ENCODE results near the gene C6orf132.
A peak's percentile ranks its signal among the peaks of the same experiment; 100 is the strongest.

The C6orf132 gene

DNA sequence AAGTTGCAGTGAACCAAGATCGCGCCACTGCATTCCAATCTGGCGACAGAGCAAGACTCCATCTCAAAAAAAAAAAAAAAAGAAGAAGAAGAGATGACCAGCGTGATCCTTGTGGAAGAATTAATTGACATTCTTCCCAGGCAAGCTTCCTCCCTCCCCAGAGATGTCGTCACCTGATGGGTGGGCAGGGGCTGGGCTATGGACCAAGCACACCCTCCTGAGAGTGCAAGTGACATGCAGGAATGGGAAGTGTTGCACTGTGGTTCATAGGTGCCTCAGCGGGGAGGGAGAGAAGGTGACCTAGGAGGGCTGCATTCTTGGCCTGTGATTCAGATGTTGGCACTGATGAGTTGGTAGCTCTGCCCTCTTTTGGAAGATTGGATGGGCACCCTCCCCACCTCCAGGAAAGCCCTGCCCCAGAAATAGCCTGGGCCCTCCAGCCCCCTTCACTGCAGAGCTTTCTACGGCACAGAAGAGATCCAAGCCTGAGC is 54.3 kb downstream of the C6orf132 start (continued):
- TF ChIP-seq, protein P1, sequence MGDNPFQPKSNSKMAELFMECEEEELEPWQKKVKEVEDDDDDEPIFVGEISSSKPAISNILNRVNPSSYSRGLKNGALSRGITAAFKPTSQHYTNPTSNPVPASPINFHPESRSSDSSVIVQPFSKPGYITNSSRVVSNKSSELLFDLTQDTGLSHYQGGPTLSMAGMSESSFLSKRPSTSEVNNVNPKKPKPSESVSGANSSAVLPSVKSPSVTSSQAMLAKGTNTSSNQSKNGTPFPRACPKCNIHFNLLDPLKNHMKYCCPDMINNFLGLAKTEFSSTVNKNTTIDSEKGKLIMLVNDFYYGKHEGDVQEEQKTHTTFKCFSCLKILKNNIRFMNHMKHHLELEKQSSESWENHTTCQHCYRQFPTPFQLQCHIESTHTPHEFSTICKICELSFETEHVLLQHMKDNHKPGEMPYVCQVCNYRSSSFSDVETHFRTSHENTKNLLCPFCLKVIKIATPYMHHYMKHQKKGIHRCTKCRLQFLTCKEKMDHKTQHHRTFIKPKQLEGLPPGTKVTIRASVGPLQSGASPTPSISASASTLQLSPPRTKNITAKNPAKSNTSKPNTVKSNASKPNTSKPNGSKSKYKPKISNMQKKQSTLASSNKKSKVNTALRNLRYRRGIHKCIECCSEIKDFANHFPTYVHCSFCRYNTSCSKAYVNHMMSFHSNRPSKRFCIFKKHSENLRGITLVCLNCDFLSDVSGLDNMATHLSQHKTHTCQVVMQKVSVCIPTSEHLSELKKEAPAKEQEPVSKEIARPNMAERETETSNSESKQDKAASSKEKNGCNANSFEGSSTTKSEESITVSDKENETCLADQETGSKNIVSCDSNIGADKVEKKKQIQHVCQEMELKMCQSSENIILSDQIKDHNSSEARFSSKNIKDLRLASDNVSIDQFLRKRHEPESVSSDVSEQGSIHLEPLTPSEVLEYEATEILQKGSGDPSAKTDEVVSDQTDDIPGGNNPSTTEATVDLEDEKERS (tag by site-specific recombination; IDR thresholded peaks at IDR 0.05), result no peak
- TF ChIP-seq ZNF629 (tag by site-specific recombination; IDR thresholded peaks at IDR 0.05) (peak; percentile 45; the same call in 1 of the 2 replicates), SP7 (tag by site-specific recombination; IDR thresholded peaks at IDR 0.05) (peak; percentile 71), ZNF600 (tag by site-specific recombination; IDR thresholded peaks at IDR 0.05) (peak; percentile 34; the same call in 1 of the 2 replicates), ZNF10 (tag by site-specific recombination; IDR thresholded peaks at IDR 0.05) (peak; percentile 81), MZF1 (tag by site-specific recombination; IDR thresholded peaks at IDR 0.05; ENCODE audit: borderline replicate concordance) (no peak), ZNF664 (tag by site-specific recombination; IDR thresholded peaks at IDR 0.05) (no peak), ZBTB20 (tag by site-specific recombination; IDR thresholded peaks at IDR 0.05) (no peak), ZNF174 (tag by site-specific recombination; IDR thresholded peaks at IDR 0.05) (no peak)
- TF ChIP-seq, protein P2, sequence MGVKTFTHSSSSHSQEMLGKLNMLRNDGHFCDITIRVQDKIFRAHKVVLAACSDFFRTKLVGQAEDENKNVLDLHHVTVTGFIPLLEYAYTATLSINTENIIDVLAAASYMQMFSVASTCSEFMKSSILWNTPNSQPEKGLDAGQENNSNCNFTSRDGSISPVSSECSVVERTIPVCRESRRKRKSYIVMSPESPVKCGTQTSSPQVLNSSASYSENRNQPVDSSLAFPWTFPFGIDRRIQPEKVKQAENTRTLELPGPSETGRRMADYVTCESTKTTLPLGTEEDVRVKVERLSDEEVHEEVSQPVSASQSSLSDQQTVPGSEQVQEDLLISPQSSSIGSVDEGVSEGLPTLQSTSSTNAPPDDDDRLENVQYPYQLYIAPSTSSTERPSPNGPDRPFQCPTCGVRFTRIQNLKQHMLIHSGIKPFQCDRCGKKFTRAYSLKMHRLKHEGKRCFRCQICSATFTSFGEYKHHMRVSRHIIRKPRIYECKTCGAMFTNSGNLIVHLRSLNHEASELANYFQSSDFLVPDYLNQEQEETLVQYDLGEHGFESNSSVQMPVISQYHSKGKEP (tag by site-specific recombination; IDR thresholded peaks at IDR 0.05), result no peak

DNA sequence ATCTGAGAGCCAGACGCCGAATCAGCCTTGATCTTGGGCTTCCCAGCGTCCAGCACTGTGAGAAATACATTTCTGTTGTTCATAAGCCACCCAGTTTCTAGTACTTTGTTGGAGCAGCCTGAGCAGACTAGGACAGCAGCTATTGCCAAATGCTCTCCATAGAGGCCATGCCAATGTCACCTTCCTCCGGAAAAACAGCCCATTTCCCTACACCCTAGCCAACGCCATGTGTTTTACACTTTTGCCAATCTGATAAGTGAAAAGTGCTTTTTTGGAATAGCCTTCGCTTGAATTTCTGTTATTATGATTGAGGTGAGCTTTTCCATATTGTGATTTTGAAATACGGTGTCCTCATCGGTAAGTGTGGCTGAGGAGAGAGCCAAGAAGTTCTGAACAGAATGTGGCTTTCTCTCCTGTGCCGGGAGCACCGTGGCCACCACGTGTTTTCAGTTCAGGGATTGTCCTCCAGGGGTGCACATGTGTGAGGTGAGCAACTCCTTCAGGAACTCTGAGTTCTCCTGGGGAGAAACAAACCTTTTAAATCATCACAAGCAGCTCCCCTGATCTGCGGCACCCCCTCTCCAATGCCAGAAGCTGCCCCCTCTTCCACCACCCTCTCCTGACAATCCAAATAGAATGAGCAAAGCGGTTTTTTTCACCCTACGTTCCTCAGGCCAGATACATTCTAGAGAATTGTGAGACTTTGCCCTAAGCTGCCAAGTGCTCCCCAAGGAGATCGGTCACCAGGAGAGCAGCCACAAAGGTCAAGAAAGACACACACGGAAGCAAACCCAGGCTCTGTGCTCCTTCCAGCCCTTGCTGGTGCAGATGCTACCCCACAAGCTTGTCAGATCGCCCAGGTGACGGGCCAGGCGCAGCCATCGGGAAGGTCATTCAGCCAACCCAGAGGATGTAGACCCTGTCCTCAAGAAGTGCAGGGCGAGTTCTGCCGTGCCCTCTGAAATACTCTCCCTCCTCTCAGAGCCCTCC is 56.1 kb downstream of the C6orf132 start:
- ChIA-PET POLR2A (no interaction called here), CTCF (interaction anchor here (0.6 to 5.9 kb wide), 20 partner anchors 9 to 207 kb away, joined by 3 to 27 read pairs (median 4); partner anchors contain the start of genes MRPS10 and USP49)
- Histone ChIP-seq H3K36me3 (ENCODE audit: control insufficient read depth in 2 of 2, insufficient read depth in 1 of 2, low read length in 2 of 2) (peaks cover 0 to 3% of the 10 kb centered on the region in 2 experiments; a peak in 2 of 3 replicates), H3K9me3 (ENCODE audit: control insufficient read depth, insufficient read depth, low read depth, low read length) (no peaks in the 10 kb centered on the region), H3K4me3 (ENCODE audit: low read depth, low read length) (no peak overlapping the region), H3K27ac (ENCODE audit: extremely low read depth, low read depth, low read length) (no peak overlapping the region), H3K4me1 (ENCODE audit: control insufficient read depth, insufficient read depth, low read length) (no peaks in the 10 kb centered on the region)
- TF ChIP-seq, protein P3, sequence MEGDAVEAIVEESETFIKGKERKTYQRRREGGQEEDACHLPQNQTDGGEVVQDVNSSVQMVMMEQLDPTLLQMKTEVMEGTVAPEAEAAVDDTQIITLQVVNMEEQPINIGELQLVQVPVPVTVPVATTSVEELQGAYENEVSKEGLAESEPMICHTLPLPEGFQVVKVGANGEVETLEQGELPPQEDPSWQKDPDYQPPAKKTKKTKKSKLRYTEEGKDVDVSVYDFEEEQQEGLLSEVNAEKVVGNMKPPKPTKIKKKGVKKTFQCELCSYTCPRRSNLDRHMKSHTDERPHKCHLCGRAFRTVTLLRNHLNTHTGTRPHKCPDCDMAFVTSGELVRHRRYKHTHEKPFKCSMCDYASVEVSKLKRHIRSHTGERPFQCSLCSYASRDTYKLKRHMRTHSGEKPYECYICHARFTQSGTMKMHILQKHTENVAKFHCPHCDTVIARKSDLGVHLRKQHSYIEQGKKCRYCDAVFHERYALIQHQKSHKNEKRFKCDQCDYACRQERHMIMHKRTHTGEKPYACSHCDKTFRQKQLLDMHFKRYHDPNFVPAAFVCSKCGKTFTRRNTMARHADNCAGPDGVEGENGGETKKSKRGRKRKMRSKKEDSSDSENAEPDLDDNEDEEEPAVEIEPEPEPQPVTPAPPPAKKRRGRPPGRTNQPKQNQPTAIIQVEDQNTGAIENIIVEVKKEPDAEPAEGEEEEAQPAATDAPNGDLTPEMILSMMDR (tag by site-specific recombination; IDR thresholded peaks at IDR 0.05), result 0 out of 2 replicates have a peak, but pooled peaks have one; percentile 12
- no peak for TF ChIP-seq ZNF335 (tag by site-specific recombination; conservative IDR thresholded peaks at IDR 0.05)

DNA sequence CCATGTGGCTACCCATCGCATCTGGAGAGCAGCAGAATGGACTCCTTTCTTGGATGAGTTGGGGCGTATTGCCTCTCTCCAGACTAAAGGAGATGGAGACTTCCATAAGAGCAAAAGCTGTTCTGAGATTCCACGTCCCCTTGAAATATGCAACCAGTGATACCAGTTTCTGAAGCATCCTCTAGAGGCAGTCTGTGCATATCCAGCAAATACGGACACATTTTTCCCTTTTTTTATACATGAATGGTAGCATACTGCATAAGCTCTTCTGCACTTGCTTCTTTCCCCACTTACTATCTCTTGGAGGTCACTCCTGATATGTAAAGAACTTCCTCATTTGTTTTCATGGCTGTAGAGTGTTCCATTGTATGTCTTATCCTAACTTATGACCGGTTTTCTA is 57.5 kb downstream of the C6orf132 start:
- H3K27ac ChIP-seq (ENCODE audit: extremely low read depth, low read depth, low read length), result no peak overlapping the region
- TF ChIP-seq, protein P3 (tag by site-specific recombination; IDR thresholded peaks at IDR 0.05), result no peak
- TF ChIP-seq ZNF146 (tag by site-specific recombination; IDR thresholded peaks at IDR 0.05), result 0 out of 2 replicates have a peak, but pooled peaks have one; percentile 15
- 0 out of 2 replicates have a peak, but pooled peaks have one; percentile 19 for TF ChIP-seq SCRT2 (tag by site-specific recombination; IDR thresholded peaks at IDR 0.05)
- H3K4me3 ChIP-seq (ENCODE audit: low read depth, low read length), result no peak overlapping the region
- H3K9me3 ChIP-seq (ENCODE audit: control insufficient read depth, insufficient read depth, low read depth, low read length), result no peaks in the 10 kb centered on the region
- POLR2A ChIA-PET, result no interaction called here
- H3K36me3 ChIP-seq (ENCODE audit: control insufficient read depth in 2 of 2, insufficient read depth in 1 of 2, low read length in 2 of 2), result peaks cover 4 to 5% of the 10 kb centered on the region in 2 experiments; a peak in 2 of 3 replicates
- no peaks in the 10 kb centered on the region for H3K4me1 ChIP-seq (ENCODE audit: control insufficient read depth, insufficient read depth, low read length)
- CTCF ChIA-PET, result interaction anchor here (0.7 to 5.9 kb wide), 10 partner anchors 11 to 745 kb away, joined by 3 to 24 read pairs (median 4); partner anchors contain the start of gene MRPS10
